Suprapubic skin (tissue), 4 donors: Measurements from ENCODE around the gene SLC4A1AP. TPM values are rescaled to one million over a fixed set of nuclear protein-coding genes. Genes with fewer than 3 reads are reported as not detected.
A peak's percentile ranks its signal among the peaks of the same experiment; 100 is the strongest.

Experiments
- DNase-seq, 2 donors: peaks; one replicate each; pipeline ENCODE4 v3.0.0-alpha.2; 2019; ENCODE audit warnings: low spot score in 2 of 2
- H3K27ac ChIP-seq: fragments of 200-600 bp; sonication (generic); one replicate; pipeline ENCODE4 v1.5.1; 2019
- H3K27me3 ChIP-seq: fragments of 200-600 bp; sonication (generic); one replicate; pipeline ENCODE4 v1.5.1; 2019
- H3K36me3 ChIP-seq: fragments of 200-600 bp; sonication (generic); one replicate; pipeline ENCODE4 v1.5.1; 2019
- H3K4me1 ChIP-seq: fragments of 200-600 bp; sonication (generic); one replicate; pipeline ENCODE4 v1.5.1; 2019
- H3K4me3 ChIP-seq: fragments of 200-600 bp; sonication (generic); one replicate; pipeline ENCODE4 v1.5.1; 2019; ENCODE audit warnings: mild to moderate bottlenecking
- H3K9me3 ChIP-seq: fragments of 200-600 bp; sonication (generic); one replicate; pipeline ENCODE4 v1.5.1; 2019
- EP300 ChIP-seq: sonication (generic); formaldehyde crosslinking; IDR thresholded peaks from one replicate; pipeline ENCODE4 v1.6.1; 2017; ENCODE audit warnings: antibody characterized with exemption
- POLR2A ChIP-seq, 2 donors: fragments of 450-650 bp; IDR thresholded peaks; one replicate each; pipeline ENCODE4 v1.6.1; 2017; ENCODE audit warnings: antibody characterized with exemption in 2 of 2, mild to moderate bottlenecking in 2 of 2, moderate library complexity in 2 of 2
- POLR2AphosphoS5 ChIP-seq, 3 donors: sonication (generic); formaldehyde crosslinking; IDR thresholded peaks; one replicate each; pipeline ENCODE4 v1.6.1; 2017; ENCODE audit warnings: antibody characterized with exemption in 3 of 3
- WGBS: methylation state at CpG from one replicate; pipeline ENCODE4 v1.1.5; 2018; 5-methylcytosine and 5-hydroxymethylcytosine counted together
- total RNA-seq, 4 donors: library from RNA; depleted of rRNA; stranded (reverse); fragments of >200 nt; gene quantifications; one replicate each; pipeline ENCODE4 v1.1.0, GENCODE V29; 2016
- TF ChIP-seq, protein P1 (sequence below), 2 donors: fragments of 200-600 bp in 1 of 2; fragments of 450-650 bp in 1 of 2; sonication (generic) in 1 of 2; IDR thresholded peaks; one replicate each; pipeline ENCODE4 v1.5.1; 2016 to 2019; ENCODE audit warnings: antibody characterized with exemption in 2 of 2, mild to moderate bottlenecking in 1 of 2, moderate library complexity in 1 of 2

SLC4A1AP gene, protein sequence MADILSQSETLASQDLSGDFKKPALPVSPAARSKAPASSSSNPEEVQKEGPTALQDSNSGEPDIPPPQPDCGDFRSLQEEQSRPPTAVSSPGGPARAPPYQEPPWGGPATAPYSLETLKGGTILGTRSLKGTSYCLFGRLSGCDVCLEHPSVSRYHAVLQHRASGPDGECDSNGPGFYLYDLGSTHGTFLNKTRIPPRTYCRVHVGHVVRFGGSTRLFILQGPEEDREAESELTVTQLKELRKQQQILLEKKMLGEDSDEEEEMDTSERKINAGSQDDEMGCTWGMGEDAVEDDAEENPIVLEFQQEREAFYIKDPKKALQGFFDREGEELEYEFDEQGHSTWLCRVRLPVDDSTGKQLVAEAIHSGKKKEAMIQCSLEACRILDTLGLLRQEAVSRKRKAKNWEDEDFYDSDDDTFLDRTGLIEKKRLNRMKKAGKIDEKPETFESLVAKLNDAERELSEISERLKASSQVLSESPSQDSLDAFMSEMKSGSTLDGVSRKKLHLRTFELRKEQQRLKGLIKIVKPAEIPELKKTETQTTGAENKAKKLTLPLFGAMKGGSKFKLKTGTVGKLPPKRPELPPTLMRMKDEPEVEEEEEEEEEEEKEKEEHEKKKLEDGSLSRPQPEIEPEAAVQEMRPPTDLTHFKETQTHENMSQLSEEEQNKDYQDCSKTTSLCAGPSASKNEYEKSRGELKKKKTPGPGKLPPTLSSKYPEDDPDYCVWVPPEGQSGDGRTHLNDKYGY
- total RNA-seq: 10 to 100 TPM; 15.1 to 25.3 (median 20.7) TPM

DNA sequence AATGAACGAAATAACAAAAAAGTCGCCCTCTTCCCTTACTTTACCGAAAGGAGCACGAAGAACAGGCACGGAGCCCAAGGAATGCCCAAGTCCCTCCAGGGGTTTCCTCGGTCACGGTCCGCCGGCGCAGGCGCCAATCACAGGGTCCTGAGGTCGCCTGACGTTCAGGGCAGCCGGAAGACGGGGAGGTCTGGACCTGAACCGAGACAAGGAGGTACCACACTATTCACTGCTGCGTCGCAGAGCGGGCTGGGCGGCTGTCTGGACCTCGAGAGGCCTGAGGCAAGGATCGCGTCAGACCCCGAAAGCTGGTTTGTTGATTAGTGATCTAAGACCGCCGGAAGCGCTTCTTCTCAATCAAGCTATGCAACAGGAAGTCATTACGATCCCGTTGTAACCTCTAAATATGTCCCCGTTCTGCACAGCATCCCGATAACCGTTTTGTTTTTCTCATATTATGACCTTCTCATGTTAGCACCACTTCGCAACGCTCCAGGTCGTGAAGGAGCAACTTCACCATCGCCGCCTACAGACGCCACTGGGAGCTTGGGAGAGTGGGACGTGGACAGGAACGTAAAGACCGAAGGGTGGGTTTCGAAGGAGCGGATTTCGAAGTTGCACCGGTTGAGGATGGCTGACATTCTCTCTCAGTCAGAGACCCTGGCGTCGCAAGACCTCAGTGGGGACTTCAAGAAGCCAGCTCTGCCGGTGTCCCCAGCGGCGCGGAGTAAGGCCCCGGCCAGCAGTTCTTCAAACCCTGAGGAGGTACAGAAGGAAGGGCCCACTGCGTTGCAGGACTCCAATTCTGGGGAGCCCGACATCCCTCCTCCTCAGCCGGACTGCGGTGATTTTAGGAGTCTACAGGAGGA lies at the start of gene SLC4A1AP, which contains the start of gene SUPT7L:
Gene SLC4A1AP, plus strand, starts transcription at position 605 of the 869 bp plus-strand sequence. Its CDS starts 26 bp downstream, at position 631.
Gene SUPT7L, minus strand, starts transcription at position 330 of the 869 bp plus-strand sequence. CDS start 1,422 bp downstream, outside the sequence.
- Histone ChIP-seq H3K4me3 (peak within 1 kb of the TSS; percentile 61), H3K27me3 (no peaks in the 10 kb centered on the region), H3K4me1 (peaks cover 28% of the 10 kb centered on the region), H3K9me3 (no peaks in the 10 kb centered on the region), H3K36me3 (peaks cover 42% of the 10 kb centered on the region), H3K27ac (peak within 1 kb of the TSS; percentile 94)
- DNase-seq: peak; percentile 85
- TF ChIP-seq POLR2A (IDR thresholded peaks at IDR 0.05): peak in 1 of 2 donors; percentile 25
- TF ChIP-seq, protein P1, sequence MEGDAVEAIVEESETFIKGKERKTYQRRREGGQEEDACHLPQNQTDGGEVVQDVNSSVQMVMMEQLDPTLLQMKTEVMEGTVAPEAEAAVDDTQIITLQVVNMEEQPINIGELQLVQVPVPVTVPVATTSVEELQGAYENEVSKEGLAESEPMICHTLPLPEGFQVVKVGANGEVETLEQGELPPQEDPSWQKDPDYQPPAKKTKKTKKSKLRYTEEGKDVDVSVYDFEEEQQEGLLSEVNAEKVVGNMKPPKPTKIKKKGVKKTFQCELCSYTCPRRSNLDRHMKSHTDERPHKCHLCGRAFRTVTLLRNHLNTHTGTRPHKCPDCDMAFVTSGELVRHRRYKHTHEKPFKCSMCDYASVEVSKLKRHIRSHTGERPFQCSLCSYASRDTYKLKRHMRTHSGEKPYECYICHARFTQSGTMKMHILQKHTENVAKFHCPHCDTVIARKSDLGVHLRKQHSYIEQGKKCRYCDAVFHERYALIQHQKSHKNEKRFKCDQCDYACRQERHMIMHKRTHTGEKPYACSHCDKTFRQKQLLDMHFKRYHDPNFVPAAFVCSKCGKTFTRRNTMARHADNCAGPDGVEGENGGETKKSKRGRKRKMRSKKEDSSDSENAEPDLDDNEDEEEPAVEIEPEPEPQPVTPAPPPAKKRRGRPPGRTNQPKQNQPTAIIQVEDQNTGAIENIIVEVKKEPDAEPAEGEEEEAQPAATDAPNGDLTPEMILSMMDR (IDR thresholded peaks at IDR 0.05): no peak
- peak in 2 of 3 donors; percentile 61 to 91 for TF ChIP-seq POLR2AphosphoS5 (IDR thresholded peaks at IDR 0.05)
- TF ChIP-seq EP300: no peak
- 0% methylated on average over 43 of the region's 56 CpGs for WGBS

DNA sequence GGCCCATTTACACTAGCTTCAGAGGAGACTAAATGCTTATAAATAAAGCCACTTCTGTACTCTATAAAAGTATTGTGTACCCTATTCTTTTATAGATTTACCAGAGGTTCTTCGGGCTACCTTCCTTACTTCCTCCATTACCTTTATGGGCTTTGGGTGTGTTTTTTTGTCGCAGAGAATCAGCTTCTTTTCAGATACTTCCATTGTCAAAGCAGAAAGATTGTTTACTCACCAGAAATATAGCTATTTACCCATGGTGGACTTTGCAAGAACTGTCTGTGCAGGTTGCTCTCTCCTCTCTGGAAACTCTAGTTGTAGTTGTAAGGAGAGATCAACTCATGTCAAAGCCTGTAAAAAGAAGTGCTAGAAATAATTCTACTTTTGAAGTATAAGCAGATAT lies 49.7 kb upstream of the SLC4A1AP start:
- H3K36me3 ChIP-seq: peaks cover 53% of the 10 kb centered on the region

DNA sequence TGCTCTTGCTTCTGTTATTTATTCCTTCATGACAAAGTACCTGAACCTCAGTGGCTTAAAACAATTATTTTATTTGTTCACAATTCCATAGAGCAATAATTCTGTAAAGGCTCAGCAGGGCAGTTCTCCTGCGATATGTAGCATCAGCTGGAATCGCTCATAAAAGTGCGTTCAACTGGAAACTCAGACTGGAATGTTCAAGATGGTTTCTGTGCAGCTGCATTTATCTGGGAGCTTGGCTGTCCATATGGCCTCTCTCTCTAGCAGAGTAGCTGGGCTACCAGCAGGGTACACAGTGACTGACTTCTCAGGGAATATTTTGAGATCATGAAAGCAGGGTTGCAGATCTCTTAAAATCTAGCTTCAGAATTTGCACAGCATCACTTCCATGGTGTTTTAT lies 48.4 kb upstream of the SLC4A1AP start:
- DNase-seq: no peak
- TF ChIP-seq EP300 (no peak), POLR2AphosphoS5 (IDR thresholded peaks at IDR 0.05) (no peak)
- TF ChIP-seq, protein P1 (IDR thresholded peaks at IDR 0.05): no peak
- Histone ChIP-seq H3K4me3 (no peak overlapping the region), H3K36me3 (peaks cover 52% of the 10 kb centered on the region), H3K27ac (no peak overlapping the region), H3K4me1 (no peaks in the 10 kb centered on the region), H3K27me3 (no peaks in the 10 kb centered on the region), H3K9me3 (no peaks in the 10 kb centered on the region)
- 100% methylated on average over 3 of the region's 3 CpGs for WGBS

More for the DNA sequence above, 49.7 kb upstream of the SLC4A1AP start:
- no peaks in the 10 kb centered on the region for H3K4me1 ChIP-seq
- H3K9me3 ChIP-seq: no peaks in the 10 kb centered on the region
- TF ChIP-seq EP300 (no peak), POLR2AphosphoS5 (IDR thresholded peaks at IDR 0.05) (no peak), POLR2A (IDR thresholded peaks at IDR 0.05) (no peak)
- TF ChIP-seq, protein P1 (IDR thresholded peaks at IDR 0.05): no peak
- H3K4me3 ChIP-seq: no peak overlapping the region
- no peaks in the 10 kb centered on the region for H3K27me3 ChIP-seq
- H3K27ac ChIP-seq: no peak overlapping the region
- 91% methylated on average over 2 of the region's 2 CpGs for WGBS
- no peak for DNase-seq

DNA sequence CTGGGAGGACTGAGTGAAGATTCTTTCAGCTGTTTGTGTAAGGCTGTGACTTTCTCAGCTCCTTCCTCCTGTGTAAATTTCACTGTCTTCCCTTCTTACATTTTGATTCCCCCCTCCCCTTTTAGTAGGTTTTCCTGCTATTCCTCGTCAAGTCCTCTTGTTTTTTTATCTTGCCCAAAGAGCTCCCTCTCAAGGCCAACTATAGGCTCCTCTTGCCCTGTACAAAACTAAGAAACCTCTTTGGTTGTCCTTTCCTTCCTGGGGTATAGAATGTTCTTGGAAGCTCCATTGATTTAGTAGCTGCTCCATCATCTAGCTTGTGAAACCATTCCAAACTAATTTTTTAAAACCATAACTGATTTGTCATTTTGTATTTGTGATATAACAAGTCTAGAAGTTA lies 42.2 kb upstream of the SLC4A1AP start:
- peaks cover 4% of the 10 kb centered on the region for H3K4me1 ChIP-seq
- TF ChIP-seq, protein P1 (IDR thresholded peaks at IDR 0.05): no peak
- TF ChIP-seq POLR2AphosphoS5 (IDR thresholded peaks at IDR 0.05) (no peak), EP300 (no peak), POLR2A (IDR thresholded peaks at IDR 0.05) (no peak)
- 66% methylated on average over 1 of the region's 1 CpG for WGBS
- H3K27me3 ChIP-seq: no peaks in the 10 kb centered on the region
- no peak overlapping the region for H3K4me3 ChIP-seq
- H3K36me3 ChIP-seq: peaks cover 69% of the 10 kb centered on the region
- H3K27ac ChIP-seq: no peak overlapping the region
- DNase-seq: no peak
- no peaks in the 10 kb centered on the region for H3K9me3 ChIP-seq
